HG02610 (cell line): ENCODE results near the gene ARV1.

ENCODE experiments used
- ATAC-seq: cut with Tn5 transposase; IDR thresholded peaks from one replicate; pipeline ENCODE4 v1.9.1; 2021; ENCODE audit warnings: mild to moderate bottlenecking, moderate library complexity; ENCODE audit not compliant: unreplicated experiment

ARV1 gene

GRCh38 chr1:230978491-230979388 is at the start of gene ARV1, which contains the start of gene TTC13:
ARV1 (plus strand) TSS chr1:230979094; CDS start chr1:230979106, 12 bp downstream.
TTC13 (minus strand) TSS chr1:230978861; CDS start chr1:230978830, 31 bp downstream.
- ATAC-seq: peak; percentile 93

- ATAC-seq: no peak
Observed at GRCh38 chr1:230930986-230931385, 47.9 kb upstream of the ARV1 start.

GRCh38 chr1:230935852-230936251 is 43.0 kb upstream of the ARV1 start:
- no peak for ATAC-seq

GRCh38 chr1:230936475-230936874 is 42.4 kb upstream of the ARV1 start:
- no peak for ATAC-seq

- ATAC-seq: no peak
Observed at GRCh38 chr1:230937371-230937770, 41.5 kb upstream of the ARV1 start.

- ATAC-seq: no peak
Observed at GRCh38 chr1:230938924-230939368, 39.9 kb upstream of the ARV1 start.

- no peak for ATAC-seq
Observed at GRCh38 chr1:230939806-230940489, 38.9 kb upstream of the ARV1 start.

GRCh38 chr1:230940848-230941247 is 38.0 kb upstream of the ARV1 start:
- no peak for ATAC-seq

GRCh38 chr1:230943048-230943593 is 35.8 kb upstream of the ARV1 start:
- ATAC-seq: no peak

GRCh38 chr1:230948301-230948700 is 30.6 kb upstream of the ARV1 start:
- no peak for ATAC-seq

- no peak for ATAC-seq
Observed at GRCh38 chr1:230948903-230949302, 30.0 kb upstream of the ARV1 start.

GRCh38 chr1:230950404-230950803 is 28.5 kb upstream of the ARV1 start:
- ATAC-seq: no peak

- ATAC-seq: peak; percentile 84
Observed at GRCh38 chr1:230957580-230957989, 21.3 kb upstream of the ARV1 start.

GRCh38 chr1:230958370-230958769 is 20.5 kb upstream of the ARV1 start:
- no peak for ATAC-seq

GRCh38 chr1:230964896-230965295 is 14.0 kb upstream of the ARV1 start:
- ATAC-seq: no peak

GRCh38 chr1:230965535-230965934 is 13.4 kb upstream of the ARV1 start:
- ATAC-seq: no peak

GRCh38 chr1:230966358-230966873 is 12.5 kb upstream of the ARV1 start:
- ATAC-seq: no peak

- no peak for ATAC-seq
Observed at GRCh38 chr1:230970432-230970831, 8.5 kb upstream of the ARV1 start.

GRCh38 chr1:230971771-230972170 is 7.1 kb upstream of the ARV1 start:
- no peak for ATAC-seq

GRCh38 chr1:230972855-230973271 is 6.0 kb upstream of the ARV1 start:
- ATAC-seq: peak; percentile 88

- no peak for ATAC-seq
Observed at GRCh38 chr1:230975636-230976035, 3.3 kb upstream of the ARV1 start.
